Measurements from ENCODE around the gene DOHH.

DOHH gene

DNA sequence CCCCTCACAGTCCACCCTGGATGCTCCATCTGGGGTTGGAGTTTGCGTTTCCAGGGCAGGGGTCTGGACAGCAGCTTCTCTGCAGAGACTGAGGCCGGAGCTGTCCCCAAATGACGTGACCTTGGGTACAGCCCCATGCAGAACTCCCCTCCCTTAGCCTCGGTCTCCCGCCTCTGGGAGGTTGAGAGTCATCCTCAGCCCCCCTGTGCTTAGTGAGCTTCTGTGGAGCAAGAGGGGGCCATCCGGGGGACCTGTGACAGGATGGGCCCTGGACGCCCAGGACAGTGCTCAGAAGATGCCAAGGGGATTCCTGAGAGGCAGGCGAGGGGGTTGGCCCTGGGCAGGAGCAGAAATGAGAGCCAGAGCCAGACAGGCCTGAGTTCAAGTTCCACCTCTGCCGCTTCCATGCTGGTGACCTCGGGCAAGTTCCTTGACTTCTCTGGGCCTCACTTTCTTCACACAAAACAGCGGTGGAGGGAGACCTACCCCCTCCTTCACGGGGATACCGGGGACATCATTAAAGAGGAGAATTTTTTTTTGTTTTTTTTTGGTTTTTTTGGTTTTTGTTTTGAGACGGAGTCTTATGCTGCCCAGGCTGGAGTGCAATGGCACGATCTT lies 40.4 kb downstream of the DOHH start:
- TF ChIP-seq, protein P1, sequence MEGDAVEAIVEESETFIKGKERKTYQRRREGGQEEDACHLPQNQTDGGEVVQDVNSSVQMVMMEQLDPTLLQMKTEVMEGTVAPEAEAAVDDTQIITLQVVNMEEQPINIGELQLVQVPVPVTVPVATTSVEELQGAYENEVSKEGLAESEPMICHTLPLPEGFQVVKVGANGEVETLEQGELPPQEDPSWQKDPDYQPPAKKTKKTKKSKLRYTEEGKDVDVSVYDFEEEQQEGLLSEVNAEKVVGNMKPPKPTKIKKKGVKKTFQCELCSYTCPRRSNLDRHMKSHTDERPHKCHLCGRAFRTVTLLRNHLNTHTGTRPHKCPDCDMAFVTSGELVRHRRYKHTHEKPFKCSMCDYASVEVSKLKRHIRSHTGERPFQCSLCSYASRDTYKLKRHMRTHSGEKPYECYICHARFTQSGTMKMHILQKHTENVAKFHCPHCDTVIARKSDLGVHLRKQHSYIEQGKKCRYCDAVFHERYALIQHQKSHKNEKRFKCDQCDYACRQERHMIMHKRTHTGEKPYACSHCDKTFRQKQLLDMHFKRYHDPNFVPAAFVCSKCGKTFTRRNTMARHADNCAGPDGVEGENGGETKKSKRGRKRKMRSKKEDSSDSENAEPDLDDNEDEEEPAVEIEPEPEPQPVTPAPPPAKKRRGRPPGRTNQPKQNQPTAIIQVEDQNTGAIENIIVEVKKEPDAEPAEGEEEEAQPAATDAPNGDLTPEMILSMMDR (IDR thresholded peaks at IDR 0.05; ENCODE audit: low read depth, low read length, missing control alignments) = no peak
- H3K27me3 ChIP-seq (replicated peaks) = no peaks in the 10 kb centered on the region
- H3K36me3 ChIP-seq (replicated peaks) = peaks cover 34% of the 10 kb centered on the region
- DNase-seq = no peak
- no peak overlapping the region for H3K4me3 ChIP-seq (ENCODE audit: low read depth, low read length)
- in situ Hi-C loops (cut with HindIII; ENCODE audit: low pct_ligation_motif_present, low sequenced_read_pairs) = loop anchor here (10.0 kb wide), 1 partner anchor 135 kb away; no protein-coding TSS in a partner anchor
- peak overlapping the region; percentile 91 for H3K27ac ChIP-seq

DNA sequence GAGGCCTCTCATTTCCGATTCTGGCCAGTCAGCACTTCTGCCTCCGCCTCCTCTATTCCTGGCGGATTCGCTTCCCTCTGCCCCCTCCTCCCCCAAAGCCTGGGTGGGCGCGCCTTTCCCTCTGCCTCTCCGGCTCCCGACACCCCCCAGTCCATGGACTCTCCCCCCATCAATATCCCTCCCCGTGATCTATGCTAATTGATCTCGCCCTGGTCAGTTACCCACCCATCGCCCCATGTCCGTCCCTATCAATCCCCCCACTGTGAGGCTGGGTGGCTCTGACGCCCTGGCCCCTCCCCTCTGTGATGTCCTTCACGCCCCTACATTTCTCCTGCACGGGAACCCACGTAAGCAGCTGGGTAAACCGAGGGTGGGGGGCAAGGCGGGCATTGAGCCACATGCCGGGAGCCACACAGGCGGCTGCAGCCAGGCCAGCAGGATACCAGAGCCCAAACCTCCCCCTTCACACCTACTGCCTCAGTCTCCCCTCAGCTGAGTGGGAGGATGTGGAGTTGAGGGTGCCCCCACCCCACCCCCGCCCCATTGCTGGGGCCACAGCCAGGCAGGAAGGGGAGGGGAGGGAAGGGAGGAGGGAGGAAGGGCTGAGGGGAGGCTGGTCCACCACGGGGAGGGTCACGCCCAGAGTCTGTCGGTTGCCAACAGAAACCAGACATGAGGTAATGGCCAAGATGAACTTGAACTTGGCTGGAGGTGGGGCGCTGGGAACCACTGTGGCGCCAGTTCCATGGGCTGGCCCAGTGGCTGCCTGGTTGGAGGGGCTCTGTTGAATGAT lies 41.2 kb downstream of the DOHH start:
- H3K4me3 ChIP-seq (ENCODE audit: low read depth, low read length) = peak overlapping the region; percentile 12
- DNase-seq = peak; percentile 96
- TF ChIP-seq, protein P1 (IDR thresholded peaks at IDR 0.05; ENCODE audit: low read depth, low read length, missing control alignments) = no peak
- H3K36me3 ChIP-seq (replicated peaks) = peaks cover 42% of the 10 kb centered on the region
- in situ Hi-C loops (cut with HindIII; ENCODE audit: low pct_ligation_motif_present, low sequenced_read_pairs) = no loop called here
- no peaks in the 10 kb centered on the region for H3K27me3 ChIP-seq (replicated peaks)
- peak overlapping the region; percentile 91 for H3K27ac ChIP-seq

DNA sequence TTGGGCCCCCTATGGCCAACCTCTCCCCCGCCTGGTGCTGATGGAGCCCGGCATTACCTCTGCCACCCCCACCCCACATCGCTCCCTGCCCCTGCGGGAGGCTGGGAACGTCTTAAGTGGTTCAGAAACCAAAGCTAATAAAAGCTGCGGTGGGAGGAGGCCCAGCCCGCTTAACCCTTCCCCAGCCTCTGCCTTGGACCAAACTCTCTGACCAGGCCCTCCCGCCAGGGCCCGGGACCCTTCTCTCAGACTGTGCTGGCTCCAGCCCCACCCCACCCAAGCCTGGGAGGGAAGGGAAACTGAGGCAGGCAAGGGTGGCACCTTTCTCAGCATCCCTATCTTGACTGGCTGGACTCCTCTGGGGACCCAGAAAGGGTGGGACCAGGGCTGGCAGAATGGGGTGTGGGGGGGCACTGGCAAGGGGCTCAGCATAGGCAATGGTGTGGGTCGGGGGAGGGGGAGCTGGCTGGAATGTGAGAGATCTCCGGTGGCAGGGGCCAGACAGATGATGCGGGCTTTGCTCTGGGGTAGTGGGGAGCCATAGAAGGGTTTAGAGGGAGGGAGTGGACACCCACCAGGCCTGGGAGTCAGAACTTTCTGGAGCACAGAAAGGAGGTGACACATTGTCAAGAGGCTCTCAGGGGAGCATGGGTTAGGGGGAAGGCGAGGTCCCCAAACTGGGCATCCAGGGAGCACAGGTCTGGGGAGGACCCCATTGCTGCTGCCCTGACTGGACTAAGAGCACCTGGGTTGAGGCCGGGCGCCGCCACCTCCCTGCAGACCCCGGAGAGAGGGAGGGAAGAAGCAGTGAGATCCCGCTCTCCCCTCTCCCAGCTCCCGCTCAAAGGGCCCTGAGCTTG lies 42.0 kb downstream of the DOHH start:
- Histone ChIP-seq H3K27me3 (replicated peaks) (no peaks in the 10 kb centered on the region), H3K4me3 (ENCODE audit: low read depth, low read length) (no peak overlapping the region), H3K27ac (peak overlapping the region; percentile 91), H3K36me3 (replicated peaks) (peaks cover 48% of the 10 kb centered on the region)
- DNase-seq = peak; percentile 43
- in situ Hi-C loops (cut with HindIII; ENCODE audit: low pct_ligation_motif_present, low sequenced_read_pairs) = no loop called here
- TF ChIP-seq, protein P1 (IDR thresholded peaks at IDR 0.05; ENCODE audit: low read depth, low read length, missing control alignments) = no peak

DNA sequence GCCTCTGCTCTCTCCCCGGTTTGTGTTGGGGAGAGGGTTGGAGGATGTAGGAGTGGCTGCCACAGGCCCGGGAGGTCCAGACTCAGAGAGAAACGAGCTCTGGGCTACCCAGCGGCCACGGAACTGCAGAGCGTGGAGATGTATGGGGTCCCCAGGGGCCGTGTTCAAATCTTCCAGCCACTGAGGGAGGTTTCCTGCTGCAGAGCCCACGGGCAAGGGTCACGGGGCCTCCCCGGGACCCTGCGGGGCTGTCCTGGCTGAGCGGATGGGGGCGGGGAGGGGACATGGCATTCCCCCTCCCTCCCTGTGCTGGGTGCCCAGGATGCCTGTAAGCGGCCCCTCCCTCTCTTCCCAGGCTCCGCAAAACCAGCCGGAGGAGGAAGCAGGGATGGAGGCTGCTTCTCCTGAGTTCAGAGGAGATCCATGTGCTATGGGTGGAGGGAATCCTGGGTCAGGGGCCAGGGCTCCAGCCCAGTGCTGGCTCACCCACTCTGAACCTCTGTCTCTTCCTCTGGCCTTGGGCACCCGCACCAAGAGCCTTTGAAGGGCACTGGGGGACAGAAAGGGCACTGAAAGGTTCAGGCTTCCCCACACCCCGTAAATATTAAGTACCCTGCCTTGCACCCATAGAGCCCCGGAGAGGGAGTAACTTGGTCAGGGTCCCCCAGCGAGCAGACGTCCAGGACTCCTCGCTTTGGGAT lies 42.8 kb downstream of the DOHH start:
- in situ Hi-C loops (cut with HindIII; ENCODE audit: low pct_ligation_motif_present, low sequenced_read_pairs) = no loop called here
- Histone ChIP-seq H3K4me3 (ENCODE audit: low read depth, low read length) (no peak overlapping the region), H3K27ac (peak overlapping the region; percentile 91), H3K27me3 (replicated peaks) (no peaks in the 10 kb centered on the region), H3K36me3 (replicated peaks) (peaks cover 50% of the 10 kb centered on the region)
- DNase-seq = no peak
- TF ChIP-seq, protein P1 (IDR thresholded peaks at IDR 0.05; ENCODE audit: low read depth, low read length, missing control alignments) = no peak

DNA sequence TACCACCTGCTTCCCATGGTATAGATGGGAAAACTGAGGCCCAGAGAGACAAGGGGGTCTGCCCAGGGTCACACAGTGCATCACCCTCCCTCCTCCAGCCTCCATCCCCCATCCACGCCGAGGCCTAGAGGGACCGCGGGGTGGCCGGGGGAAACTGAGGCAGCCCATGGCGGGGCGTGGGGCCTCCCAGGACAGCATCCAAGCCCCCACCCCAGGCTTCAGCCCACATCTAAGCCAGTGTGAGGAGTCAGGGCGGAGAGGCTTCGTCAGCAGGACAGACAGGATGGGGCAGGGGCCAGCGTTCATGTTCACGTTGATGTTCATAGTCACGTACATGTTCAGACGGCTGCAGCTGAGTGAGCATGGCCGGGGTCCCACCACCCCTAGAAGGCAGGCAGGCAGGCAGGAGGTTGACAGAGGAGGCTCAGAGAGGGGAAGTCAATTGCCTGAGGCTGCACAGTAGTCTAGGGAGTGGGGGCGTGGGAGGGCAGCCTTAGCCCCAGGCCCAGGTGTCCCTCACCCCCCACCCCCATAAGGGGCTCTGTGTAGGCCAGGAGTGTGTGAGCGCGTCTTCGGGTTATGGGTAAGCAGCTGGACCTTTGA lies 43.4 kb downstream of the DOHH start:
- Histone ChIP-seq H3K27me3 (replicated peaks) (no peaks in the 10 kb centered on the region), H3K27ac (peak overlapping the region; percentile 91), H3K36me3 (replicated peaks) (peaks cover 53% of the 10 kb centered on the region), H3K4me3 (ENCODE audit: low read depth, low read length) (no peak overlapping the region)
- in situ Hi-C loops (cut with HindIII; ENCODE audit: low pct_ligation_motif_present, low sequenced_read_pairs) = no loop called here
- TF ChIP-seq, protein P1 (IDR thresholded peaks at IDR 0.05; ENCODE audit: low read depth, low read length, missing control alignments) = no peak
- DNase-seq = no peak
